Measurements from ENCODE around the gene S1PR3.

Gene S1PR3

DNA sequence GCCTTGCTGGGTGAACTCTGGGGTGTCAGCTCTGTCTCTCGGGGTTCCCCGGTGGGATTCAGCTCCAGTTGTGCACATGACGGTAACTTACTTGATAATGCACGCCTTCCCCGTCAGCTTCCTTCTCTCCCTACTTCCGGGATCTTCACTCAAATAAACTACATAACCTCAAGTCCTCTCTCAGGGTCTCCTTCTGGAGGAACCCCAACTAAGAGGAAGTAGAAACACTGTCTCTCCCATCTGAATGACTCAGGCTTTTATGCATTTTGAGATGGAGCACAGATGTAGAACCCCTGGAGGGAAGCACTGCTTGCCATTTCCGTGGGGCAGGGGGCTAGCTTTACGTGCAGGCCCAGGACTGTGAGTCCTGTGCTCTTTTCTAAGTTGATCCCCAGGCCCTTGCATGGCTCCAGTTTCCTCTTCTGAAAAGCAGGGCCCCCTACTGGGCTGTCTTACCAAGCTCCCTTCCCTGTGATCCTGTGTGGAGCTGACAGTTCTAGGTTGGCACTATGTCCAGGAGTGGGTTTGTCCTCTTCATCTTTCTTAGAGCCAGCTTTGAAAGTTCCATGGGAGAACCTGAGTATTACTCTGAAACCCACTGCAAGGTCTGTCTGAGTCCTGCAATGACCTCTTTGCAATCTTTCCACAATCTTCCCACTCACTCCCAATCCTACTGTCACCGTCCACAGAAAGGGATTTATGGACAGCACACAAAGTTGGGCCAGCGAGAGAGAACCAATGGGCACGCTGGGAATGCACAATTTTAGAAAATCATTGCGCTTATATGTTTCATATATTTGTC, 17.7 kb downstream of the S1PR3 start:
- DNase-seq (ENCODE audit: low read depth in 2 of 2), result no peak

GRCh38 chr9:89009546-89009840, 18.2 kb downstream of the S1PR3 start:
- no peak for DNase-seq (ENCODE audit: low read depth in 2 of 2)

GRCh38 chr9:89010056-89010455, 18.8 kb downstream of the S1PR3 start:
- no peak for DNase-seq (ENCODE audit: low read depth in 2 of 2)

DNA sequence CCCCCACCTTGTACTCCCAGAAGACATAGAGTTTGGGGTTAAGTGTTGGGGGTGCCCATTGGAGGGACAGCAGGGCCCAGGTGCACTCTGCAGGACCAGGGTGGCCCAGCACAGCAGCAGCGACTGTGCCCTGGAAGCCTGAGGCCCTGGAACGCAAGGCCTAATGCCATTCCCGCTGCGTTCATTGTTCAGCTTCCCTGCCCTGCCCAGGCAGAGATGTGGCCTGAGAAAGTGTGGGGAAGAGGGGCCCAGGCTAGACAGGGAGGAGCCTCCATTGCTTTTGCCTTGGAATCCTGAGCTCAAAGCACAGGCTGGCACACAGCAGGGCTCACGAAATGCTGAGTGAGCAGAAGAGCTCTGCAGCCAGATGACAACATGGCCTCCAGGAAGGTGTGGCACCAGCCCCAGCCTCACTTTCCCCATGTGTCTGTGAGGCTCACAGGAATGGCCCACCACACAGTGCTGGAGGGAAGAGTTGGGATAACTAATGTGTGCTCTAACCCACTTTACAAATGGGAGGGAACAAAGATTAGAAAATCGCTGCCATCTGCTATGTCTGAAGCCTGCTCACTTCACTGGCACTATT, 19.4 kb downstream of the S1PR3 start:
- no peak for DNase-seq (ENCODE audit: low read depth in 2 of 2)

GRCh38 chr9:89011683-89012082, 20.4 kb downstream of the S1PR3 start:
- no peak for DNase-seq (ENCODE audit: low read depth in 2 of 2)

DNA sequence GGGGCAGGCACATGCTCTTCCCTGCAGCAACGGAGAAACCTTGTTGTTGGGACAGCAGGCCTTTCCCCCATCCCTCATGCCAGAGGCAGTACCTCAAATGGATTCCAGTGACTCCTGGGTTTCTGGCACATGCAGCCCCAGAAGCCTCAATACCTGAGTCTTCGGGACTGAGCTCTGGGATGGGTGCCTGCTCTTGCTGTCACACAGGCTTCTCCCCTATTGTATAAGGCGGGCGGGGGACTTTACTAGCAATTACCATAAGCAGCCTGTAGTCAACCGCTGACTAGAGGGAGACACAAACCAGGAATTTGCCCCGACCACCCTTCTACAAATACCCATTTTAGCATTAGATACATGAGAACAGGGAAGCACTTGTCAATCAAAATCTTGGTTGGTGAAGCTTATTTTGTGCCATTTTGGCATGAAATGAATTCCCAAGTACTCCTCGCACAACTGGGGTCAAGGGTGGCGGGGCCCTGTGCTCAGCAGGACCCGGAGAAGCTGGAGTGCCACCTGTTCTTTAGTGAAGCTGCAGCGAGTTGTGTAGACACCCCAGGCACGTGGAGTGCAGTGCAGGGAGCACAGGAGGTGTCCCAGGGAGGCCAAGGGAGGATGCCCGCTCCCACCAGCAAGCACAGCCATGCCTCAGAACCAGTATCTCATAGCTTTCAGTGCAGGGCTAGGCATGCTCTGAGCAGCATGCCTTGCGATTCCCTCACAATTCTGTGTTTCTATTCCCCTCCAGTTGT, 21.2 kb downstream of the S1PR3 start:
- no peak for DNase-seq (ENCODE audit: low read depth in 2 of 2)

- no peak for DNase-seq (ENCODE audit: low read depth in 2 of 2)
Measured at GRCh38 chr9:89013660-89014059, 22.4 kb downstream of the S1PR3 start.

- no peak for DNase-seq (ENCODE audit: low read depth in 2 of 2)
Measured at GRCh38 chr9:89014153-89014552, 22.9 kb downstream of the S1PR3 start.

GRCh38 chr9:89015336-89015735, 24.1 kb downstream of the S1PR3 start:
- DNase-seq (ENCODE audit: low read depth in 2 of 2), result no peak

GRCh38 chr9:89020754-89021153, 29.5 kb downstream of the S1PR3 start:
- DNase-seq (ENCODE audit: low read depth in 2 of 2), result no peak

GRCh38 chr9:89021154-89021803, 30.0 kb downstream of the S1PR3 start:
- peak; percentile 44 to 62 for DNase-seq (ENCODE audit: low read depth in 2 of 2)

DNA sequence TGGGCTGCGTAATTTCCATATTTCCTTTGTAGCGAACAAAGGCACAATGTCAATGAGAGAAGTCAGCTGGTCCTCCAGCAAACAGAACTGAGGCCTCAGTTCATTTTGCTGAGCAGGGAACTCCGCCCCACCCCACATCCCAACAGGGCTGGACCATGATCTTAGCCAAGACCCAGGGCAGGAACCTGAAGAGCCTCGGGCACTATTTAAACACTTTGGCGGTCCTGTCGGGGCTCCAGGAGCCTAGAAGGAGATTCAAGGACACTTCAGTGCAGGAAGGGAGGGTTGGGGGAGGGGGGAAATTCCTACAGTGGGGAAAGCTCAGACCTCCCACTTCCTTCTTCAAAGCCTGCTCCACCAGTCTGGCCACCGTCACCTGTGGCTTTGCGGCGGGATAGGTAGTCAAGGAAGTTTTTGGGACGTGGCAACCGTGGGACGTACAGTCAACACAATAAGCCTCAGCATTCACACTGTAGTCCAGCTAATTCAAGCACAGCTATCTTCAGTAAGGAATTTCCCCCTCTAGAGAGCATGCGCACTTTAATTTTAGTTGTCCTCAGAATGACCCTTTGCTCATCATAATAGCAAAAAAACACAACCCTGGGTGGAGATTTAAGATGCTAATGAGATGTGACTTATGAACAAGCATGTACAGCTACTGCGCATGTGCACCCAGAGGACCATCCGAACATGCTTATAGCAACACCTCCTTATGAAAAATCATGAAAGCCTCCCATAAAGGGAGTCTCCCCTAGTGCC, 30.9 kb downstream of the S1PR3 start:
- no peak for DNase-seq (ENCODE audit: low read depth in 2 of 2)

DNA sequence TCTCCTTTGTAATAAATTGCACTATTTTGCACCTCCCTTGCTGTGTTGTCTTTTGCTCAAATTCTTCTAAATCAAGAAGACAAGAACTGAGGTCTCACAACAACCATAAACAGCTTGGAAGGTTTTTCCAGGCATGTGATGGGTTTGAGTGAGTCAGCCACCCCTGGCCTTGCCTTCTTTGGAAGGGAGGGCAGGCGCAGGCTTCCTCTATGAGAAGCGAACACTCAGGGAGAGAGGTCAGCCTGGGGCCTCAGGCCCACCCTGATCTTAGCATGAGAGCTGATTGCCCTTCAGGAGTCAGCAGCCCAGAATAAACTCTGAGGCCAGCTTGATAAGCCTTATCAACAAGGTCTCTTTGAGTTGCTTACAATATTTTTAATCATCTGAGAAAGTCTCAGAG, 31.6 kb downstream of the S1PR3 start:
- DNase-seq (ENCODE audit: low read depth in 2 of 2), result no peak

GRCh38 chr9:89023740-89024139, 32.5 kb downstream of the S1PR3 start:
- no peak for DNase-seq (ENCODE audit: low read depth in 2 of 2)

- DNase-seq (ENCODE audit: low read depth in 2 of 2), result no peak
Measured at GRCh38 chr9:89024727-89025126, 33.5 kb downstream of the S1PR3 start.

DNA sequence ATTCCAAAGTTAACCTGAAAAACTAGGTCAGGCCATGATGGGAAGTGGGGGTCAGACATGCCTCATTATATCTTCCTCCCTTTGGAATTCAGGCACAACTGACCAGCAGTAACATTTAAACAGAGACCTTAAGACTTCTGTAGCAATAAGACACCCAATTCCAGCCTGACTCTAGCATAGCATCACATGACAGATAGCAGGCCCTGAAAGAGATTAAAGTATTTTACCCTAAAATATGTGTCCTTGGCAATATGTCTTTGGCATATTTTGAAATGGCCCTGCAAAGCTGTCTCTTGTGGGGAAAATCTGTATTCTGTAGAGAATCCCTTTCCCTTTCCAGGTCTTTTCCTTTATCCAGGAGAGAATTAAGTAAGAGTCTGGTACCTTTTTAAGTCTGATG, 34.3 kb downstream of the S1PR3 start:
- DNase-seq (ENCODE audit: low read depth in 2 of 2), result no peak

DNA sequence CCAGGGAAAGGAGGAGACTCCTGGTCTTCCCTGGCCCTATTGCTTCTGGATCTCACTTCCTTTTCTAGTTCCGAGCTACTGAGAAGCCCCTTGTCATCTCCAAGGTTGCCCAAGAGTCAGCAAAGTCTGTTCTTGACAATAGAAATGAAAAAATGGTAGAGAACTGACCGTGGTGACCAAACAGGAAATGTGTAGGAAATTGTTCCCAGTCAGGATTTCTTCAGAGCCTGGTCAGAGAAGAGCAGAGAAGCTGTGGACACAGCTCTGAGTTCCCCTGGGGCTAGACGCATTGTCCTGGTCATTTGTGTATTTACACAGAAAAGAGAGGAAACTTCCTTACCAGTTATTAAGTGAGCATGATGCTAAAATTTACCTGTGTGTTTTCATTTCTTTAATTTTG, 35.6 kb downstream of the S1PR3 start:
- no peak for DNase-seq (ENCODE audit: low read depth in 2 of 2)

DNA sequence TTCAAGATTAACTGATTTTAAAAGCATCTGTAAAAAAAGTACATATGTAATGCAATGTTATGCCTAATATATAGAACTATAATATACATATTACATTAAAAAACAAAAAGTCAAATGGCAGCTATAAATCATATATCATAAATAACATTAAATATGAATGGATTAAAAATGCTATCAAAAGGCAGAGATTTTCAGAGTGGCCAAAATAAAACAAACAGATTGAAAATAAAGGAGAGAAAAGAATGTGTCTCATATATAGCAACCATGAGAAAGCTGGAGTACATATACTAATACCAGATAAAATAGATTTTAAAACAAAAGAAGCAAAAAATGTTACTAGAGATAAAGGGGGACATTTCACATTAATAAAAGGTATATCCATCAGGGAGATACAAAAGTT, 38.5 kb downstream of the S1PR3 start:
- DNase-seq (ENCODE audit: low read depth in 2 of 2), result no peak

DNA sequence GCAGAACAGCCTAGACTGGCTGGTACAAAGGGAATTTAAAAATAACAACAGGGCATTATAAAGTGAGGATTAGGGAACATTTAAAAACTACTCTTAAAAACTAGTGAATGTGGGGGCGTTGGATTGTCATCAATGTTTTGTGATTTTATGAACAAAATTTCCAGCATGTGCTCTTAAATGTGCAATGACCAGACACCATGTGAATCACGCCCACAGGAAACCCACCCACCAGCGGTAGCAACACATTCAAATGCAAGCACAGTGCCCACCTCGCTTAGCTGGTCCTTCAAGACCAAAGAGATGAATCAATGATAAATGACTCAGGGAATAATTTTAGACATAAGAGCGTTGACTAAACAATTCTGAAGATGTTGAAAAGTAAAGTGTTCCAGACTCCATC, 40.9 kb downstream of the S1PR3 start:
- DNase-seq (ENCODE audit: low read depth in 2 of 2), result no peak

GRCh38 chr9:89032661-89033060, 41.4 kb downstream of the S1PR3 start:
- DNase-seq (ENCODE audit: low read depth in 2 of 2), result no peak

GRCh38 chr9:89036383-89036782, 45.1 kb downstream of the S1PR3 start:
- no peak for DNase-seq (ENCODE audit: low read depth in 2 of 2)

DNA sequence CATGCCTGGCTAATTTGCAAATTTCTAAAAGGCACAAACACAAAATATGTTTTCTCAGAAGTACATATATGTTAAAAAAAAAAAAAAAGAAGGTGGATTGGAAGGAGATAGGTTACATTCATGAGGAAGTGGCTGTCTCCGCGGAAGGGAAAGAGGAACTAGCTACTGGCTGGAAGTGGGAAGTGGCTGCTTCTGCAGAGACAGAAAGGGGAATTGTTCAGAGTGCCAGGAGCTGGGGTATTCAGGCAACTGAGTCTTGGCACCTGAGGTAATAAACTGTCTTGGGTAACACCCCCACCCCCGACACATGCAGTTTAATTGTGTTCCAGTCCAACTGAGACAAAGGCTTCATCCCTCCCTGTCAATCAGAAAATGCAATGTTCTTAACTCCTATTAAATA, 45.6 kb downstream of the S1PR3 start:
- no peak for DNase-seq (ENCODE audit: low read depth in 2 of 2)
